Natural killer cell treated with Interleukin-12 subunit alpha and Interleukin-12 subunit beta and Interleukin-15 and Interleukin-18, amount 100 ng/mL, for 72 hours (primary cell): ENCODE measurements around the gene DOC2A. TPM values are rescaled to one million over a fixed set of nuclear protein-coding genes. Genes with fewer than 3 reads are reported as not detected.
"Not testable (repeated sequence)": the region's sequence is repeated elsewhere in the genome, so short reads cannot be mapped to it uniquely, and the experiment has no call there.

ENCODE experiments used
- ATAC-seq, 2 donors: fragments of 150-1000 bp; cut with Tn5 transposase in 1 of 2; sonication (Bioruptor Pico), chemical (Tn5 transposase) in 1 of 2; 2 replicates each; pipeline ENCODE4 v1.10.0; 2021
- DNase-seq: peaks from one replicate; pipeline ENCODE4 v3.0.0; 2022; ENCODE audit warnings: low spot score
- H3K27ac Mint-ChIP-seq, 2 donors: 1 replicate in 1 of 2; 2 replicates in 1 of 2; pipeline ENCODE4 v1.8.0; 2022; ENCODE audit warnings: mixed read lengths in 2 of 2, mild to moderate bottlenecking in 1 of 2, moderate library complexity in 1 of 2
- H3K27me3 Mint-ChIP-seq, 2 donors: 1 replicate in 1 of 2; 2 replicates in 1 of 2; pipeline ENCODE4 v1.8.0; 2022; ENCODE audit warnings: mixed read lengths in 2 of 2
- H3K36me3 Mint-ChIP-seq: one replicate; pipeline ENCODE4 v1.8.0; 2022; ENCODE audit warnings: mixed read lengths
- H3K4me1 Mint-ChIP-seq, 2 donors: 1 replicate in 1 of 2; 2 replicates in 1 of 2; pipeline ENCODE4 v1.8.0; 2022; ENCODE audit warnings: low read depth in 2 of 2, mixed read lengths in 2 of 2, mild to moderate bottlenecking in 1 of 2
- H3K4me3 Mint-ChIP-seq: one replicate; pipeline ENCODE4 v1.8.0; 2022; ENCODE audit warnings: mixed read lengths
- H3K9me3 Mint-ChIP-seq: 2 replicates; pipeline ENCODE4 v1.8.0; 2022; ENCODE audit warnings: mixed read lengths
- total RNA-seq, 2 donors: library from RNA; stranded (reverse); gene quantifications; one replicate each; pipeline ENCODE4 v1.2.3, GENCODE V29; 2022

The DOC2A gene
- total RNA-seq, 2 donors from 2014 or later = not detected

GRCh38 chr16:30018731-30019158 lies 7.9 kb upstream of the DOC2A start:
- DNase-seq = no peak
- H3K27ac Mint-ChIP-seq = no peak overlapping the region
- H3K9me3 Mint-ChIP-seq = no peaks in the 10 kb centered on the region
- no peak overlapping the region for H3K4me3 Mint-ChIP-seq
- H3K36me3 Mint-ChIP-seq = no peaks in the 10 kb centered on the region
- H3K27me3 Mint-ChIP-seq = peaks cover 0 to 9% of the 10 kb centered on the region in 2 donors
- peaks cover 7% of the 10 kb centered on the region in 2 donors for H3K4me1 Mint-ChIP-seq
- no peak for ATAC-seq

- H3K4me1 Mint-ChIP-seq, H3K36me3 Mint-ChIP-seq, H3K4me3 Mint-ChIP-seq, H3K27me3 Mint-ChIP-seq, DNase-seq, H3K27ac Mint-ChIP-seq, ATAC-seq, H3K9me3 Mint-ChIP-seq: not testable (repeated sequence)
Observed at GRCh38 chr16:30017937-30018336, 7.1 kb upstream of the DOC2A start.

- no peak for DNase-seq
- Mint-ChIP-seq H3K27me3 (peaks cover under 1 to 9% of the 10 kb centered on the region in 2 donors), H3K36me3 (no peaks in the 10 kb centered on the region), H3K4me1 (peaks cover 7% of the 10 kb centered on the region in 2 donors), H3K9me3 (no peaks in the 10 kb centered on the region), H3K27ac (peak overlapping the region in 1 of 2 donors; percentile 12), H3K4me3 (no peak overlapping the region)
- no peak for ATAC-seq
Observed at GRCh38 chr16:30017277-30017656, 6.4 kb upstream of the DOC2A start.

DNA sequence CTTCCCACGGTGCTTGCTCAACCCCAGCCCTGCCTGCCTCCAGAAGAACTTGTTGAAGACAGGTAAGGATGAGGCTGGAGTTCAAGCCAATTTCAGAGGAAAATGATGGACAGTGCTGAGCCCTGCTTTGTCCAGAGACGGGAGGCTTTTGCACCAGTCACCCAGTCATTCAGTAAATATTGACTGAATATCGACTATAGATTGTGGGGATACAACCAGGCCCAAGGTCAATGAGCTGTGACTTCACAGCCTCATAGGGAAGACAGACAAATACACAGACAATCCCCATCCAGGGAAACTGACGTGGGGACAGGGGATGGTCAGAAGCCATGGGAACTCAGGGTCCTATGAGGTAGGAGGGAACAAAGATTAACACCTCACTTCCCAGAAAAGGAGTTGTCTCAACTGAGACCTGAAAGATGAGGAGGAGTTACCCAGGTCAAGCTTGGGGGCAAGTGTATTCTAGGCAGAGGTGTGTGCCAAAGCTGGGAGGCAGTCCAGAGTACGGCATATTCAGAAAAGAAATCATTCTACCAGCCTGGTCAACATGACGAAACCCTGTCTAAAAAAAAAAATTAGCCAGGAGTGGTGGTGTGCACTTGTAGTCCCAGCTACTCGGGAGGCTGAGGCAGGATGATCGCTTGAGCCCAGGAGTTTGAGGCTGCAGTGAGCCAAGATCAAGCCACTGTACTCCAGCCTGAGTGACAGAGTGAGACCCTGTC lies 5.9 kb upstream of the DOC2A start:
- H3K9me3 Mint-ChIP-seq = no peaks in the 10 kb centered on the region
- H3K27ac Mint-ChIP-seq = peak overlapping the region in 1 of 2 donors; percentile 12
- DNase-seq (no peak), ATAC-seq (no peak)
- H3K36me3 Mint-ChIP-seq = no peaks in the 10 kb centered on the region
- peaks cover 11 to 12% of the 10 kb centered on the region in 2 donors for H3K4me1 Mint-ChIP-seq
- H3K27me3 Mint-ChIP-seq = peaks cover 6 to 13% of the 10 kb centered on the region in 2 donors
- no peak overlapping the region for H3K4me3 Mint-ChIP-seq

DNA sequence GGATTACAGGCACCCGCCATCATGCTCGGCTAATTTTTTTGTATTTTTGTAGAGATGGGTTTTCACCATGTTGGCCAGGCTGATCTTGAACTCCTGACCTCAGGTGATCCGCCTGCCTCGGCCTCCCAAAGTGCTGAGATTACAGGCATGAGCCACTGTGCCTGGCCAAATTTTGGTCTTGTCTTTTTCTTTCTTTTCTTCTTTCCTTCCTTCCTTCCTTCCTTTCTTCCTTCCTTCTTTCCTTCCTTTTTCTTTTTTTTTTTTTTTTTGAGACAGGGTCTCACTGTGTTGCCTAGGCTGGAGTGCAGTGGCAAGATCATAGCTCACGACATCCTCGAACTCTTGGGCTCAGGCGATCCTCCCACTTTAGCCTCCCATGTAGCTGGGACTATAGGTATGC lies 4.6 kb upstream of the DOC2A start:
- not testable (repeated sequence) for H3K36me3 Mint-ChIP-seq, ATAC-seq, H3K4me1 Mint-ChIP-seq, DNase-seq, H3K9me3 Mint-ChIP-seq, H3K27ac Mint-ChIP-seq, H3K4me3 Mint-ChIP-seq
- H3K27me3 Mint-ChIP-seq = peaks cover 7 to 15% of the 10 kb centered on the region in 2 donors

DNA sequence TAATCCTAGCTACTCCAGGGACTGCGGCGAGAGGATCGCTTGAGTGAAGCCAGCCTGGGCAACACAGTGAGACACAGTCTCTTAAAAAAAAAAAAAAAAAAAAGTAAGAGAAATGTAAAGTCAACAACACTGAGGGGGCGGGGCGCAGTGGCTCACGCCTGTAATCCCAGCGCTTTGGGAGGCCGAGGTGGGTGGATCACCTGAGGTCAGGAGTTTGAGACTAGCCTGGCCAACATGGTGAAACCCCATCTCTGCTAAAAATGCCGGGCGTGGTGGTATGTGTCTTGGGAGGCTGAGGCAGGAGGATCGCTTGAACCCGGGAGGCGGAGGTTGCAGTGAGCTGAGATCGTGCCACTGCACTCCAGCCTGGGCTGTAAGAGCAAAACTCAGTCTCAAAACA lies 1.8 kb upstream of the DOC2A start:
- not testable (repeated sequence) for H3K4me1 Mint-ChIP-seq
- peaks cover 7 to 24% of the 10 kb centered on the region in 2 donors for H3K27me3 Mint-ChIP-seq

DNA sequence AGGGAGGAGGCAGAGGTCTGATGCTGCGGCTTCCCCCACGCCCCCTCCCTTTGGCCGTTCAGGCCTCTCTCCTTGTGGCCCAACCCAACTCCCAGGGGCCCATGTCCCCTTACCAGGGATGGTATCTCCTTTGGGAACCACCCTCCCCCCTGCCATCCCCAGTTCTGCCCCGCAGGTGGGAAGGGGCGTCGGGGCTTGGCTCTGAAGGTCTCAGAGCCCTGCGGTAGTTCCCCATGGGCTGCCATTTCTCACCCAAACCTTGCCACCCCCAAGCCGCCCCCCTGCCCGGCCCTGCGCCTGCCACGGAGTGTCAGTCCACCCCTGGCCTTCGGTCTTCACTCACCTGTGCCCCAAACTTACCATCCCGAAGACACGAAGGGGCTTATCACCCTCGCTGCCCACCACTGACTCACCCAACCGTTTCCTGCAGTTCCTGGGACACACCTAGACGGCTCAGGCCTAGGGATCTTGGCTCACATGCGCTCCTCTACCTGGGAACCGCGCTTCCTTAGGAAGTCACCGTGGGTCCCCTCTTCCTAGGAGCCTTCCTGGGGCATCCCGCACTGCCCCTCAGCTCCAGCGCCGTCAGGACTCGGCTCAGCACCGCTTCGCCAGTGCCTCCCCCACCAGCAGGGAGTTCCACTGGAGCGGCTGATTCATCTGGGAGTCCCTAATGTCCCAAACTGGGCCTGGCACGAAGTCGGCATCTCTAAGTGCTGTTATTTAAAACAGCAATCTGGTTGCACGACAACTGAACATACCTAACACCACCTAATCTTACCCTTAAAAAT lies 1.1 kb upstream of the DOC2A start:
- ATAC-seq = no peak
- no peak overlapping the region for H3K27ac Mint-ChIP-seq

More for the DNA sequence above, 1.8 kb upstream of the DOC2A start:
- not testable (repeated sequence) for ATAC-seq, DNase-seq, H3K36me3 Mint-ChIP-seq, H3K4me3 Mint-ChIP-seq, H3K9me3 Mint-ChIP-seq, H3K27ac Mint-ChIP-seq

GRCh38 chr16:30009990-30010843 lies 610 bp downstream of the DOC2A start:
- Mint-ChIP-seq H3K9me3 (no peaks in the 10 kb centered on the region), H3K27me3 (peaks cover 7 to 19% of the 10 kb centered on the region in 2 donors), H3K36me3 (no peaks in the 10 kb centered on the region), H3K4me3 (no peak overlapping the region), H3K27ac (no peak overlapping the region), H3K4me1 (peaks cover 4 to 5% of the 10 kb centered on the region in 2 donors)
- DNase-seq (no peak), ATAC-seq (peak; percentile 24 to 40)

More for the DNA sequence above, 1.1 kb upstream of the DOC2A start:
- H3K4me3 Mint-ChIP-seq = peak overlapping the region; percentile 75
- no peak for DNase-seq
- H3K27me3 Mint-ChIP-seq = peaks cover 7 to 22% of the 10 kb centered on the region in 2 donors
- no peaks in the 10 kb centered on the region for H3K36me3 Mint-ChIP-seq
- H3K9me3 Mint-ChIP-seq = no peaks in the 10 kb centered on the region
- peaks cover 4 to 5% of the 10 kb centered on the region in 2 donors for H3K4me1 Mint-ChIP-seq

GRCh38 chr16:30009085-30009862 lies 1.6 kb downstream of the DOC2A start:
- H3K27ac Mint-ChIP-seq = no peak overlapping the region
- peaks cover 7 to 19% of the 10 kb centered on the region in 2 donors for H3K27me3 Mint-ChIP-seq

DNA sequence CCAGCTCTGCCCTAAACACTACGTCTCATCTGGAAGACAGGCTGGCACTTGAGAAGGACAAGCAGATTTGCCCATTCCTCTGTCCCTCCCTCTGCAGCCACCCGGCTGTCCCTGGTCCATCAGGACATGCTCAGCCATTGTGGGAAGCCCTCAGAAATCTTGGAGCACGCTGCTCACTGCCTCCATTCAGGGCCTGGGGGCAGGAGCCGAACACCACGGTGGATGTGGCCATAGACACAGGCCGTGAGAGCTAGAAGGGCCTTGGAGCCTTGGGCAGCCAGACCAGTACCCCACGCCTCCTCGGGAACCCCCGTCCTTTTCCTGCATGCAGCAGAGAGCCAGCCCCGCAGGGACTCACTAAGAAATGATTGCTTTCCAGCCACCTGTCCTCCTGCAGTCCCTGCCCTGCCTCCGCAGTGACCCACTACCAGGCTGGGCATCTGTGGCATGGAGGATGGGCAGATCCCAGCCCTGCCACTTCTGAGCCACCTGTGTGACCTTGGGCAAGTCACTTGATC lies 3.4 kb downstream of the DOC2A start:
- no peak overlapping the region for H3K27ac Mint-ChIP-seq
- no peaks in the 10 kb centered on the region for H3K9me3 Mint-ChIP-seq
- H3K27me3 Mint-ChIP-seq = peaks cover 7 to 19% of the 10 kb centered on the region in 2 donors
- no peak overlapping the region for H3K4me3 Mint-ChIP-seq
- no peak for ATAC-seq
- peaks cover 4 to 5% of the 10 kb centered on the region in 2 donors for H3K4me1 Mint-ChIP-seq
- DNase-seq = no peak
- H3K36me3 Mint-ChIP-seq = no peaks in the 10 kb centered on the region

More at GRCh38 chr16:30009085-30009862, 1.6 kb downstream of the DOC2A start:
- no peak for DNase-seq
- no peaks in the 10 kb centered on the region for H3K9me3 Mint-ChIP-seq
- no peaks in the 10 kb centered on the region for H3K36me3 Mint-ChIP-seq
- H3K4me1 Mint-ChIP-seq = peaks cover 4 to 5% of the 10 kb centered on the region in 2 donors
- ATAC-seq = peak in 1 of 2 donors; percentile 8
- H3K4me3 Mint-ChIP-seq = peak overlapping the region; percentile 38

DNA sequence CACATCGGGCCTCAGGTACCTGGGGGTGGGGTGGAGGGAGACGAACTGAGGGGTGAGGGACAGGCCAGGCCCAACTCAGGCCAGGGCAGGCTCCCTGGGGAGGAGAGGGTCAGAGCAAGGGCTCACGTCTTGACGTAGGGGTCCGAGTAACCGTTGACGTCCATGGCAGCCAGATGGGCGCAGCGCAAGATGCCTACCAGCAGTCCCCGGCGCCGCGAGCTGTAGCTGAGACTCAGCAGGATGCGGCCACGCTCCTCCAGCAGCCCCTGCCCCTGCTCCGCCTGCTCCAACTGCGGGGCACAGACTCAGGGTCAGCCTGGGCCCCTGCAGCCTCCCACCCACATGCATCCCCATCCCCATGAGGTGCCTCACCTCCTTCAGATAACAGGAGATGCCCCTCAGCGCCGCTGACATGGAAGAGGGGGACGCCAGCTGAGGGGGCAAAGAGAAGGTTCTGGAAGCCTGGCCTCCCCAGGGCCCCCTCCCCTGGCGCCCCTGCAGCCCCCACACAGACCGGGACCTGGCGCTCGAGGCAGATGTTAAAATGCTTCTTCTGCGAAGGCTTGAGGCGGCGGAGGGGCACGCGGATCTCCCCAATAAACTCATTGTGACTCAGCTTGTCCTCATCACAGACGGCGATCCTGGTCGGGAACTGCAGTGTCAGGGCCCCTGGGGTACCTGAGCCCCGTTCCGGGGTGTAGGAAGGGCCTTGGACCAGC lies 4.0 kb downstream of the DOC2A start:
- Mint-ChIP-seq H3K4me1 (peaks cover 6 to 8% of the 10 kb centered on the region in 2 donors), H3K36me3 (peaks cover 5% of the 10 kb centered on the region), H3K27ac (no peak overlapping the region), H3K9me3 (no peaks in the 10 kb centered on the region), H3K4me3 (no peak overlapping the region), H3K27me3 (peaks cover 2 to 15% of the 10 kb centered on the region in 2 donors)
- ATAC-seq = no peak
- DNase-seq = no peak

DNA sequence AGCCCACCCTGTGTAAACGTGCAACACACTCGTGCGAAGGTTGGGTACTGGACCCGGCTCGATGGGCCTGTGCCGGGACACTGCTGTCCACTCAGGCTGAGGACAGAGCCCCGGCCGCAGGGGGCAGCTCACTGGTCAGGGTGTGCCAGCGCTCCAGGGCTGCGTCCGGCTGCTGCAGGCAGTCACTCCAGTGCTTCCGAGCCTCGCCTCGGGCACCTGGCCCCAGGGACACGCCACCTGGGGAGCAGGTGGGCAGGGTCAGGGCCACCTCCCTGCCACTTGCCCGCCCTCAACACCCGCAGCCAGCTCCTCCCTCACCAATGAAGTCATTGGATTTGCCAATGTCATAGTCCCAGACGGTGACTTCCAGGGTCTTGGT lies 4.7 kb downstream of the DOC2A start:
- Mint-ChIP-seq H3K27me3 (peaks cover 0 to 15% of the 10 kb centered on the region in 2 donors), H3K4me1 (peaks cover 7 to 9% of the 10 kb centered on the region in 2 donors), H3K9me3 (no peaks in the 10 kb centered on the region), H3K4me3 (no peak overlapping the region), H3K36me3 (peaks cover 5% of the 10 kb centered on the region), H3K27ac (no peak overlapping the region)
- DNase-seq (no peak), ATAC-seq (no peak)
